GM19468 (cell line): ENCODE measurements around the gene TAS2R60.
"Not testable (repeated sequence)": the region's sequence is repeated elsewhere in the genome, so short reads cannot be mapped to it uniquely, and the experiment has no call there.

Experiments used
- ATAC-seq: cut with Tn5 transposase; IDR thresholded peaks from one replicate; pipeline ENCODE4 v1.9.1; 2021; ENCODE audit warnings: mild to moderate bottlenecking, moderate library complexity, moderate number of reproducible peaks; ENCODE audit not compliant: unreplicated experiment; ENCODE audit errors: extremely low read depth

TAS2R60 gene

GRCh38 chr7:143463556-143463955, 20.3 kb downstream of the TAS2R60 start:
- no peak for ATAC-seq

- no peak for ATAC-seq
Observed at GRCh38 chr7:143463957-143464356, 20.7 kb downstream of the TAS2R60 start.

GRCh38 chr7:143467724-143468123, 24.5 kb downstream of the TAS2R60 start:
- no peak for ATAC-seq

GRCh38 chr7:143472071-143472689, 28.9 kb downstream of the TAS2R60 start:
- not testable (repeated sequence) for ATAC-seq

- ATAC-seq: no peak
Observed at GRCh38 chr7:143477501-143478150, 34.4 kb downstream of the TAS2R60 start, which contains the start of gene TAS2R41. Gene TAS2R41, plus strand, starts transcription at chr7:143477873. Its CDS starts 0 bp downstream, at chr7:143477873.

GRCh38 chr7:143479055-143479766, 36.0 kb downstream of the TAS2R60 start:
- ATAC-seq: no peak

GRCh38 chr7:143480501-143480900, 37.2 kb downstream of the TAS2R60 start:
- ATAC-seq: no peak

GRCh38 chr7:143484119-143484518, 40.9 kb downstream of the TAS2R60 start:
- no peak for ATAC-seq

GRCh38 chr7:143485094-143485493, 41.8 kb downstream of the TAS2R60 start:
- ATAC-seq: no peak

- ATAC-seq: no peak
Observed at GRCh38 chr7:143485500-143485899, 42.2 kb downstream of the TAS2R60 start.

- ATAC-seq: not testable (repeated sequence)
Observed at GRCh38 chr7:143486266-143486665, 43.0 kb downstream of the TAS2R60 start.

GRCh38 chr7:143487061-143487460, 43.8 kb downstream of the TAS2R60 start:
- no peak for ATAC-seq

GRCh38 chr7:143487566-143487965, 44.3 kb downstream of the TAS2R60 start:
- ATAC-seq: no peak

GRCh38 chr7:143490717-143491306, 47.6 kb downstream of the TAS2R60 start:
- no peak for ATAC-seq

GRCh38 chr7:143492043-143492471, 48.8 kb downstream of the TAS2R60 start:
- no peak for ATAC-seq

- no peak for ATAC-seq
Observed at GRCh38 chr7:143492799-143493739, 49.8 kb downstream of the TAS2R60 start.

GRCh38 chr7:143493751-143494150, 50.5 kb downstream of the TAS2R60 start:
- no peak for ATAC-seq
